SKM-1 (cell line): Measurements from ENCODE around the gene PLGRKT.
"Not testable (repeated sequence)": the region's sequence is repeated elsewhere in the genome, so short reads cannot be mapped to it uniquely, and the experiment has no call there.

Experiments
- DNase-seq: peaks from one replicate; lab custom pipeline; 2025; ENCODE audit not compliant: unreplicated experiment; lab: John Stamatoyannopoulos, UW

The PLGRKT gene, protein sequence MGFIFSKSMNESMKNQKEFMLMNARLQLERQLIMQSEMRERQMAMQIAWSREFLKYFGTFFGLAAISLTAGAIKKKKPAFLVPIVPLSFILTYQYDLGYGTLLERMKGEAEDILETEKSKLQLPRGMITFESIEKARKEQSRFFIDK

GRCh38 chr9:5437254-5438216, at the start of gene PLGRKT:
TSS of gene PLGRKT (minus strand) at chr9:5437925. CDS start at chr9:5431977, 5,948 bp downstream.
- peak; percentile 87 for DNase-seq

DNA sequence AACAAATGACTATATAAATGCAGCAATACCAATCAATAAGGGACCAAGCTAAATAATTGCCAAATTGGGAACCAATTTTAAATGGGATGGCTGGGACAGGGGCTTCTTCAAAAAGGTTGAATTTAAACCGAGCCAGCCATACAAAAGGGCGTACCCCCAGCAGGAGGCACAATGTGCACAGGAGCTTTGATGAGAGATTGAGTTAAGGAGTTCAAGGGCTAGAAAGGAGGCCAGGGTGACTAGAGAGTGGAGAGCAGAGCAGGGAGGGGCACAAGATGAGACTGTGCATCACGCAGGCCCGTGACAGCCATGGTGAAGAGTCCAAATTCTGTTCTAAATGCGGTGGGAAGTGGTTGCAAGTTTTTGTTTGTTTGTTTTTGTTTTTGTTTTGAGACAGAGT, 49.3 kb upstream of the PLGRKT start:
- no peak for DNase-seq

DNA sequence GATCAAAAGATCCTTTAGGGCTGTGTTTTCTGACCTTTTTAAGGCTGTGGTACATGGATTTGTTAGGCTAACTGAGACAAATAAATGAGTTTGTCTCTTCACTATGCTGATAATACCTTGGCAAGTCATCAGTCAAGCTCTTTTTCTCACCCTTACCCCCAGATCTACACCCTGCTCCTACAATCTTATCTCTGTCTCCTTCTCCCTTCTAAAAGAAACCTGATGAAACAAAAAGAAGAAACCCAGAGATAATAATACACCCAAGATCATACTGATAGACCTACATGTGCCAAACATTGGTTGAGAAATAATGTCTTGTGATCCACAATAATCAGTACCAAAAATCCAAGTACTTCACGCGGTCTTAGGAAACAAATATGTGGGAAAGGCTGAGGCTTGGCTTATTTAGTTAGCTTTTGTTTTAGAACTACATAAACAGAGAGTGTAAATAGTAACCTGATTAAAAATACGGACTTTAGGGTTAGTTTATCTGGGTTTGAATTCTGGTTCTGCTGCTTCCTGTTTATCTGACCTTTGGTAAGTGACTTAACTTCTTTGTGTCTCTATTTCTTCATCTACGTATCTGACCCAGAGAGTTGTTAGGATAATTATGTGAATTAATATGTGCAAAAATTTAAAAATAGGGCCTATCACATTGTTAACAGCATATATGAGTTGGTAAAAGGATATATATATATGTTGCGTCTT, 47.8 kb upstream of the PLGRKT start:
- no peak for DNase-seq

DNA sequence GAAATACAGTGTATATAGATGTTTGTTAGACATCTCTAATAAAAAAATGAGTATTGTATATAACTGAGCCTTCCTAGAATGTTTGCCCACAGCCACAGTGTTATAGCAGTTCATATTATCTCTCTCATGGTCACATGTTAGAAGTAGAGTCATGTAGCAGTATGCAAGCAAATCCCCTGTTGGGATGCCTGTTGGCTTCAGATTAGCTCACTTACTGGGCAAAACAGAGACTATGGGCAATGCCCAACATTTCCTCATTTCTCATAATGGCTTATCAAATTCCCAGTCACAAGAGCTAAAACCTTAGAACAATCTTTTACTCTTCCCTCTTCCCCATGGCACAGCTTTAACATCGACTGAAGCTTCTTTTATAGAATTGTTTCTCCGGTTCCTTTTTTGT, 45.6 kb upstream of the PLGRKT start:
- no peak for DNase-seq

DNA sequence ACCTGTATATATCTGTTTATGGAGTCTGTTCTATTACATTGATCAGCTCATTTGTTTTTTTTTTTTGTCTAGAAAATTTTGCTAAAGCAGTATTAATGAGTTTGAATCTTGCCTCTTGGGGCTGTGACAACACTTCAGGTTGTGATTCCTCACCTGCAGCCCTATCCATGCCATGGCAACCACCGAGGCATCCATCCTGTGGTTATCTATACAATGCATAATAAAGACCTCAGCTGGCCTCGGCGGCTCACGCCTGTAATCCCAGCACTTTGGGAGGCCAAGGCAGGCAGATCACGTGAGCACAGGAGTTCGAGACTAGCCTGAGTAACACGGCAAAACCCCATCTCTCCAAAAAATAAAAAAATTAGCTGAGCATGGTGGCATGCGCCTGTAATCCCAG, 44.5 kb upstream of the PLGRKT start:
- DNase-seq: no peak

- no peak for DNase-seq
These were observed 43.8 kb upstream of the PLGRKT start for GRCh38 chr9:5481322-5482040.

- DNase-seq: no peak
These were observed 43.2 kb upstream of the PLGRKT start for GRCh38 chr9:5480919-5481318.

- DNase-seq: no peak
These were observed 42.4 kb upstream of the PLGRKT start for GRCh38 chr9:5479994-5480694.

DNA sequence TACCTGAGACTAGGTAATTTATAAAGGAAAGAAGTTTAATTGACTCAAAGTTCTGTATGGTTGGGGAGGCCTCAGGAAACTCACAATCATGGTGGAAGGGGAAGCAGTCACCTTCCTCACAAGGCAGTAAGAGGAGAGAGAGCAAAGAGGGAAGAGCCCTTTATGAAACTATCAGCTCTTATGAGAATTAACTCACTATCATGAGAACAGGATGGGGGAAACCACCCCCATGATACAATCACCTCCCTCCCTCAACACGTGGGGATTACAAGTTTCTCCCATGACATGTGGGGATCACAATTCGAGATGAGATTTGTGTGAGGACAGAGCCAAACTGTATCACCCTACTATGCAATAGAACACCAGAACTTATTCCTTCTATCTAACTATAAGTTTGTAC, 40.5 kb upstream of the PLGRKT start:
- no peak for DNase-seq

GRCh38 chr9:5475611-5476010, 37.9 kb upstream of the PLGRKT start:
- DNase-seq: not testable (repeated sequence)

DNA sequence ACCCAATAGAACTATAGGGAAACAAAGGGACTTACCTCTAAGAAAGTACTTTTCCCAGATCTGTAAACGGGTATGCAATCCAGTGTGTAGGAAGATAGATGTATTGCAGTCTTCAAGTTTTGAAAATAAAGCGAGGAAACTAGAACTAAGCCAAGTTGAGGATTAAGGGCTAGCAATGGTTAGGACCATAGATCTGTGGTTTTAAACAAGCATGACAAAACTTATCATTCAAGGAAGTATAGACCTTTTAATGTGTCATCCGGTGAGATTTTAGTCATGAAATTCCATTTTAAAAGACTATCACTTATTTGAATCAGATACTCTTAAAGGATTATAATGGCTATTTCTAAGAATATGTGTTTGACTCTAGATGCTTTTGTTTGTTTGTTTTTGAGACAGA, 33.1 kb upstream of the PLGRKT start:
- no peak for DNase-seq

DNA sequence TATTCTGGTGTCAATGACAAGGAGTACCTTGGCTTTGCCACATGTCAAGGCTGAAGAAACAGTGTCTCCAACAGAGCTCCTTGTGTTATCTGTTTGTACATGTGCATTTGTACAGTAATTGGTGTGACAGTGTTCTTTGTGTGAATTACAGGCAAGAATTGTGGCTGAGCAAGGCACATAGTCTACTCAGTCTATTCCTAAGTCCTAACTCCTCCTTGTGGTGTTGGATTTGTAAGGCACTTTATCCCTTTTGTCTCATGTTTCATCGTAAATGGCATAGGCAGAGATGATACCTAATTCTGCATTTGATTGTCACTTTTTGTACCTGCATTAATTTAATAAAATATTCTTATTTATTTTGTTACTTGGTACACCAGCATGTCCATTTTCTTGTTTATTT, 32.4 kb upstream of the PLGRKT start:
- no peak for DNase-seq

GRCh38 chr9:5468850-5469249, 31.1 kb upstream of the PLGRKT start:
- no peak for DNase-seq

GRCh38 chr9:5466766-5467165, 29.0 kb upstream of the PLGRKT start:
- no peak for DNase-seq

- DNase-seq: no peak
These were observed 28.3 kb upstream of the PLGRKT start for GRCh38 chr9:5466005-5466404.

DNA sequence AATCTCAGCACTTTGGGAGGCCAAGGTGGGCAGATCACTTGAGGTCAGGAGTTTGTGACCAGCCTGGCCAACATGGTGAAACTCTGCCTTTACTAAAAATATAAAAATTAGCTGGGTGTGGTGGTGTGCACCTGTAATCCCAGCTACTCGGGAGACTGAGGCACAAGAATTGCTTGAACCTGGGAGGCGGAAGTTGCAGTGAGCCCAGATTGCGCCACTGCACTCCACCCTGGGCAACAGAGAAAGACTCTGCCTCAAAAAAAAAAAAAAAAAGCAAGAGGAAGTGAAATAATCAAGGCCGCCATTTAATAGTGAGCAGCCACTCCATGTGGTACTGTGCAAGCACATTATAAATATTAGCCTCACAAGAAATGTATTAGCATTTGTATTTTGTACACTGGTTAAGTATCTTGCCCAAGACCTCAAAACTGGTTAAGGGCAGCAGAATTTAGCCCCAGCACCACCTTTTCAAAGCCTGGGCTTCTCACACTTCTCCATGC, 27.2 kb upstream of the PLGRKT start:
- DNase-seq: not testable (repeated sequence)

- DNase-seq: no peak
These were observed 22.4 kb upstream of the PLGRKT start for GRCh38 chr9:5460157-5460556.

GRCh38 chr9:5459289-5459829, 21.6 kb upstream of the PLGRKT start:
- no peak for DNase-seq

- DNase-seq: no peak
These were observed 17.5 kb upstream of the PLGRKT start for GRCh38 chr9:5455181-5455580.

- no peak for DNase-seq
These were observed 15.9 kb upstream of the PLGRKT start for GRCh38 chr9:5453673-5454072.
